H9 (cell line): ENCODE measurements around the gene GRID1. TPM values are rescaled to one million over a fixed set of nuclear protein-coding genes. Genes with fewer than 3 reads are reported as not detected.

Source experiments
- DNase-seq: peaks from one replicate; pipeline ENCODE4 v3.0.0-alpha.2; 2017
- H2AFZ ChIP-seq: one replicate; pipeline ENCODE4 v1.6.1; 2013; ENCODE audit warnings: mild to moderate bottlenecking, low read length, control low read depth, moderate library complexity
- H2AK5ac ChIP-seq: 2 replicates; pipeline ENCODE4 v1.6.1; 2013; ENCODE audit warnings: low read length, control low read depth, mixed read lengths; ENCODE audit not compliant: insufficient read length
- H2BK120ac ChIP-seq: one replicate; pipeline ENCODE4 v1.6.1; 2013; ENCODE audit warnings: low read depth, mild to moderate bottlenecking, low read length, control low read depth, inconsistent platforms; ENCODE audit not compliant: poor library complexity, severe bottlenecking
- H2BK12ac ChIP-seq: 2 replicates; pipeline ENCODE4 v1.6.1; 2013; ENCODE audit warnings: low read length, control low read depth, mixed read lengths, low read depth; ENCODE audit not compliant: insufficient read length
- H2BK15ac ChIP-seq: 2 replicates; pipeline ENCODE4 v1.6.1; 2013; ENCODE audit warnings: low read depth, low read length, control low read depth
- H2BK20ac ChIP-seq: one replicate; pipeline ENCODE4 v1.6.1; 2013; ENCODE audit warnings: low read depth, mild to moderate bottlenecking, low read length, control low read depth, inconsistent platforms; ENCODE audit not compliant: poor library complexity, severe bottlenecking
- H2BK5ac ChIP-seq: 2 replicates; pipeline ENCODE4 v1.6.1; 2013; ENCODE audit warnings: low read length, control low read depth, mixed read lengths; ENCODE audit not compliant: insufficient read length
- H3K14ac ChIP-seq: 2 replicates; pipeline ENCODE4 v1.6.1; 2013; ENCODE audit warnings: low read length, control low read depth; ENCODE audit not compliant: insufficient read depth
- H3K18ac ChIP-seq: 2 replicates; pipeline ENCODE4 v1.6.1; 2013; ENCODE audit warnings: low read depth, mild to moderate bottlenecking, mixed read lengths, low read length, control low read depth; ENCODE audit not compliant: insufficient read length
- H3K23ac ChIP-seq: 2 replicates; pipeline ENCODE4 v1.6.1; 2013; ENCODE audit warnings: low read length, control low read depth, mixed read lengths, low read depth; ENCODE audit not compliant: insufficient read length
- H3K23me2 ChIP-seq: 2 replicates; pipeline ENCODE4 v1.6.1; 2013; ENCODE audit warnings: low read depth, mild to moderate bottlenecking, mixed read lengths, low read length, control low read depth; ENCODE audit not compliant: insufficient read length, poor library complexity, severe bottlenecking
- H3K27ac ChIP-seq: 2 replicates; pipeline ENCODE4 v1.5.1; 2013; ENCODE audit warnings: low read length, control low read depth, mixed read lengths, low read depth; ENCODE audit not compliant: insufficient read length
- H3K27me3 ChIP-seq: 2 replicates; pipeline ENCODE4 v1.6.1; 2013; ENCODE audit warnings: low read length, control low read depth, inconsistent platforms; ENCODE audit not compliant: insufficient read depth
- H3K4ac ChIP-seq: 2 replicates; pipeline ENCODE4 v1.6.1; 2013; ENCODE audit warnings: low read depth, mild to moderate bottlenecking, control low read depth, inconsistent platforms, low read length, moderate library complexity
- H3K4me1 ChIP-seq: 2 replicates; pipeline ENCODE4 v1.6.1; 2013; ENCODE audit warnings: low read length, control low read depth, inconsistent platforms; ENCODE audit not compliant: insufficient read depth
- H3K4me2 ChIP-seq: 2 replicates; pipeline ENCODE4 v1.6.1; 2013; ENCODE audit warnings: low read length, control low read depth, mixed read lengths; ENCODE audit not compliant: insufficient read length, insufficient read depth
- H3K56ac ChIP-seq: 2 replicates; pipeline ENCODE4 v1.6.1; 2013; ENCODE audit warnings: low read depth, mild to moderate bottlenecking, mixed read lengths, low read length, control low read depth; ENCODE audit not compliant: insufficient read length
- H3K79me1 ChIP-seq: 2 replicates; pipeline ENCODE4 v1.6.1; 2013; ENCODE audit warnings: low read depth, mild to moderate bottlenecking, moderate library complexity, low read length, control low read depth, inconsistent platforms; ENCODE audit not compliant: insufficient read depth, poor library complexity, severe bottlenecking
- H3K79me2 ChIP-seq: 2 replicates; pipeline ENCODE4 v1.6.1; 2013; ENCODE audit warnings: low read length, control low read depth, inconsistent platforms; ENCODE audit not compliant: insufficient read depth
- H3K9ac ChIP-seq: 2 replicates; pipeline ENCODE4 v1.6.1; 2013; ENCODE audit warnings: low read length, control low read depth, mixed read lengths; ENCODE audit not compliant: insufficient read length; ENCODE audit errors: extremely low read depth
- H3K9me3 ChIP-seq: one replicate; pipeline ENCODE4 v1.6.1; 2013; ENCODE audit warnings: low read depth, low read length, inconsistent platforms; ENCODE audit not compliant: control insufficient read depth
- H3T11ph ChIP-seq: one replicate; pipeline ENCODE4 v1.6.1; 2013; ENCODE audit warnings: mild to moderate bottlenecking, low read length, control low read depth, inconsistent platforms
- H4K20me1 ChIP-seq: one replicate; pipeline ENCODE4 v1.6.1; 2013; ENCODE audit not compliant: control insufficient read depth, insufficient read length, insufficient read depth
- H4K5ac ChIP-seq: 2 replicates; pipeline ENCODE4 v1.6.1; 2013; ENCODE audit warnings: low read depth, mild to moderate bottlenecking, mixed read lengths, low read length, control low read depth; ENCODE audit not compliant: insufficient read length
- H4K8ac ChIP-seq: replicated peaks from 2 replicates; pipeline ENCODE4 v1.6.1; 2013; ENCODE audit warnings: low read length, control low read depth, mixed read lengths, low read depth; ENCODE audit not compliant: insufficient read length
- H4K91ac ChIP-seq: 2 replicates; pipeline ENCODE4 v1.6.1; 2013; ENCODE audit warnings: low read depth, mild to moderate bottlenecking, moderate library complexity, mixed read lengths, low read length, control low read depth; ENCODE audit not compliant: insufficient read length
- H3K27ac Mint-ChIP-seq, 3 experiments: 2 replicates in 2 of 3; 3 replicates in 1 of 3; pipeline ENCODE4 v1.8.0; 2020 to 2021; ENCODE audit warnings: mixed read lengths in 3 of 3, mild to moderate bottlenecking in 1 of 3, moderate library complexity in 1 of 3
- H3K27me3 Mint-ChIP-seq: 2 replicates; pipeline ENCODE4 v1.8.0; 2021; ENCODE audit warnings: low read depth, mild to moderate bottlenecking, moderate library complexity, mixed read lengths
- H3K36me3 Mint-ChIP-seq, 3 experiments: 2 replicates in 2 of 3; 3 replicates in 1 of 3; pipeline ENCODE4 v1.8.0; 2020 to 2021; ENCODE audit warnings: low read depth in 3 of 3, mixed read lengths in 3 of 3; ENCODE audit not compliant: insufficient read depth in 1 of 3
- H3K4me1 Mint-ChIP-seq, 2 experiments: 2 replicates each; pipeline ENCODE4 v1.8.0; 2020; ENCODE audit warnings: mixed read lengths in 2 of 2
- H3K4me3 Mint-ChIP-seq, 2 experiments: 2 replicates in 1 of 2; 3 replicates in 1 of 2; pipeline ENCODE4 v1.8.0; 2020 to 2021; ENCODE audit warnings: mild to moderate bottlenecking in 2 of 2, mixed read lengths in 2 of 2, moderate library complexity in 1 of 2
- H3K9me3 Mint-ChIP-seq, 2 experiments: 2 replicates in 1 of 2; 3 replicates in 1 of 2; pipeline ENCODE4 v1.8.0; 2020; ENCODE audit warnings: mild to moderate bottlenecking in 2 of 2, mixed read lengths in 2 of 2, moderate library complexity in 1 of 2
- WGBS: extraction: QIAGEN DNeasy Blood & Tissue Kit; methylation state at CpG from one replicate; pipeline ENCODE4 v1.1.7; 2013; ENCODE audit warnings: missing lambda C conversion rate, low lambda C conversion rate, mixed read lengths; ENCODE audit not compliant: insufficient read length; ENCODE audit errors: extremely low coverage; 5-methylcytosine and 5-hydroxymethylcytosine counted together
- total RNA-seq: library from RNA; stranded (reverse); gene quantifications from 2 replicates; pipeline ENCODE4 v1.2.1, GENCODE V29; 2021
- TF ChIP-seq, protein P1 (sequence below): fragments of 200-600 bp; sonication (generic); conservative IDR thresholded peaks from 3 replicates; pipeline ENCODE4 v1.8.0; 2021; ENCODE audit warnings: antibody characterized with exemption, mild to moderate bottlenecking

Gene GRID1
- total RNA-seq, 1 experiment from 2014 or later = 0.35 TPM

DNA sequence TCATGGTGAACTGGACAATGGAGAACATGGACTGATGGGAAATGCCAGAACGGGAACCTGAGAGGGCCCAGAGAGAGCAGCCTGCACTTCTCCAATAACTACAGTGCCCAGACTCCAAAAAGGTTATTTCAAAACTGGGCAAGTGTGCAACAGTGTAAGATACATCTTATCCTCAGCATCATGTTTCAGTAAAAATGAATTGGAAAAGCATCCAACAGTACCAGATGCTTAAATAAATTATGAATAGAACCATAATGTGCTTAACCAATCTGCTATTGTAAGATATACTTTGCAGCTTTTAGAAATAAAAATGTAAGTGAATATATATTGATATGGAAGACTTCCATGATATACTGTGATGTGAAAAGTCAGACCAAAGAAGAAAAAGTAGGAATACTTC lies 303.3 kb downstream of the GRID1 start:
- Histone ChIP-seq H3K79me2 (no peaks in the 10 kb centered on the region), H2BK120ac (no peak overlapping the region), H2AFZ (no peak overlapping the region), H2BK5ac (no peak overlapping the region), H4K91ac (no peak overlapping the region), H3K9ac (no peak overlapping the region), H3K9me3 (no peaks in the 10 kb centered on the region), H2BK20ac (no peak overlapping the region), H3K4ac (no peak overlapping the region), H2AK5ac (no peak overlapping the region), H3K79me1 (no peaks in the 10 kb centered on the region), H3K56ac (no peak overlapping the region), H4K5ac (no peak overlapping the region), H3K27me3 (no peaks in the 10 kb centered on the region), H2BK12ac (no peak overlapping the region), H3K23me2 (no peaks in the 10 kb centered on the region), H4K8ac (no peak overlapping the region), H3K18ac (no peak overlapping the region), H3K4me1 (no peaks in the 10 kb centered on the region), H3T11ph (no peak overlapping the region), H4K20me1 (no peaks in the 10 kb centered on the region), H2BK15ac (no peak overlapping the region), H3K14ac (no peak overlapping the region), H3K4me2 (no peak overlapping the region), H3K27ac (no peak overlapping the region), H3K23ac (no peak overlapping the region)
- Mint-ChIP-seq H3K36me3 (no peaks in the 10 kb centered on the region), H3K27ac (no peak overlapping the region), H3K4me3 (no peak overlapping the region), H3K27me3 (peaks cover 3% of the 10 kb centered on the region; the same call in 1 of the 2 replicates), H3K4me1 (peaks cover 2 to 7% of the 10 kb centered on the region in 2 experiments; a peak in 2 of 4 replicates), H3K9me3 (no peaks in the 10 kb centered on the region)
- WGBS = no CpG with 5 or more reads among the region's 1 CpG
- TF ChIP-seq, protein P1, sequence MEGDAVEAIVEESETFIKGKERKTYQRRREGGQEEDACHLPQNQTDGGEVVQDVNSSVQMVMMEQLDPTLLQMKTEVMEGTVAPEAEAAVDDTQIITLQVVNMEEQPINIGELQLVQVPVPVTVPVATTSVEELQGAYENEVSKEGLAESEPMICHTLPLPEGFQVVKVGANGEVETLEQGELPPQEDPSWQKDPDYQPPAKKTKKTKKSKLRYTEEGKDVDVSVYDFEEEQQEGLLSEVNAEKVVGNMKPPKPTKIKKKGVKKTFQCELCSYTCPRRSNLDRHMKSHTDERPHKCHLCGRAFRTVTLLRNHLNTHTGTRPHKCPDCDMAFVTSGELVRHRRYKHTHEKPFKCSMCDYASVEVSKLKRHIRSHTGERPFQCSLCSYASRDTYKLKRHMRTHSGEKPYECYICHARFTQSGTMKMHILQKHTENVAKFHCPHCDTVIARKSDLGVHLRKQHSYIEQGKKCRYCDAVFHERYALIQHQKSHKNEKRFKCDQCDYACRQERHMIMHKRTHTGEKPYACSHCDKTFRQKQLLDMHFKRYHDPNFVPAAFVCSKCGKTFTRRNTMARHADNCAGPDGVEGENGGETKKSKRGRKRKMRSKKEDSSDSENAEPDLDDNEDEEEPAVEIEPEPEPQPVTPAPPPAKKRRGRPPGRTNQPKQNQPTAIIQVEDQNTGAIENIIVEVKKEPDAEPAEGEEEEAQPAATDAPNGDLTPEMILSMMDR = no peak
- no peak for DNase-seq
